HepG2 (cell line): ENCODE results near the gene SYT17. TPM values are rescaled to one million over a fixed set of nuclear protein-coding genes. Genes with fewer than 3 reads are reported as not detected.

ENCODE experiments used
- AFF4 ChIP-seq: sonication (generic); formaldehyde crosslinking; IDR thresholded peaks from 2 replicates; pipeline ENCODE4 v1.4.0; 2020; ENCODE audit warnings: missing genetic modification reagents
- BORCS8-MEF2B ChIP-seq: sonication (generic); formaldehyde crosslinking; IDR thresholded peaks from 2 replicates; pipeline ENCODE4 v1.8.0; 2022; ENCODE audit warnings: mild to moderate bottlenecking, missing genetic modification reagents
- MEIS1 ChIP-seq: sonication (generic); formaldehyde crosslinking; IDR thresholded peaks from 2 replicates; pipeline ENCODE4 v1.9.0; 2021; ENCODE audit warnings: mild to moderate bottlenecking, missing genetic modification reagents, moderate library complexity, borderline replicate concordance
- MLLT10 ChIP-seq: sonication (generic); formaldehyde crosslinking; IDR thresholded peaks from 2 replicates; pipeline ENCODE4 v1.4.0; 2020; ENCODE audit warnings: missing genetic modification reagents
- MYC ChIP-seq: sonication (generic); formaldehyde crosslinking; IDR thresholded peaks from 2 replicates; pipeline ENCODE4 v1.9.0; 2021; ENCODE audit warnings: missing genetic modification reagents, borderline replicate concordance
- MYNN ChIP-seq: sonication (generic); formaldehyde crosslinking; IDR thresholded peaks from 2 replicates; pipeline ENCODE4 v1.4.0; 2020; ENCODE audit warnings: mild to moderate bottlenecking, low read depth, missing genetic modification reagents
- RNF219 ChIP-seq: sonication (generic); formaldehyde crosslinking; IDR thresholded peaks from 2 replicates; pipeline ENCODE4 v1.5.0; 2020; ENCODE audit warnings: mild to moderate bottlenecking, missing genetic modification reagents
- SMAD3 ChIP-seq: sonication (generic); formaldehyde crosslinking; IDR thresholded peaks from 2 replicates; pipeline ENCODE4 v1.4.0; 2020; ENCODE audit warnings: missing genetic modification reagents
- SOX6 ChIP-seq, 2 experiments: fragments of 450-650 bp in 1 of 2; sonication (generic) in 1 of 2; formaldehyde crosslinking in 1 of 2; IDR thresholded peaks; 2 replicates each; pipeline versions ENCODE4 v1.4.0 to v1.6.1; 2017 to 2020; ENCODE audit warnings: antibody characterized with exemption in 1 of 2, mild to moderate bottlenecking in 1 of 2, missing genetic modification reagents in 1 of 2
- ZNF274 ChIP-seq: sonication (generic); formaldehyde crosslinking; IDR thresholded peaks from 2 replicates; pipeline ENCODE4 v1.5.1; 2020; ENCODE audit warnings: mild to moderate bottlenecking, missing genetic modification reagents
- ZNF484 ChIP-seq: sonication (generic); formaldehyde crosslinking; IDR thresholded peaks from 2 replicates; pipeline ENCODE4 v1.5.1; 2020; ENCODE audit warnings: mild to moderate bottlenecking, low read depth, missing genetic modification reagents, borderline replicate concordance
- ZNF713 ChIP-seq: sonication (generic); formaldehyde crosslinking; IDR thresholded peaks from 2 replicates; pipeline ENCODE4 v1.4.0; 2020; ENCODE audit warnings: mild to moderate bottlenecking, missing genetic modification reagents
- ZNF790 ChIP-seq: sonication (generic); formaldehyde crosslinking; IDR thresholded peaks from 2 replicates; pipeline ENCODE4 v1.8.0; 2022; ENCODE audit warnings: missing genetic modification reagents, mild to moderate bottlenecking, borderline replicate concordance
- ZNF883 ChIP-seq: sonication (generic); formaldehyde crosslinking; IDR thresholded peaks from 2 replicates; pipeline ENCODE4 v1.5.1; 2020; ENCODE audit warnings: mild to moderate bottlenecking, missing genetic modification reagents; ENCODE audit errors: not compliant biosample characterization
- polyA plus RNA-seq, 8 experiments: library from polyadenylated mRNA; depleted of rRNA in 3 of 8; stranded (reverse) in 7 of 8; unstranded in 1 of 8; fragments of >200 nt; fragmentation: Illumina TruSeq in 4 of 8; extraction: Trizol in 4 of 8; gene quantifications; 2 replicates each; pipeline versions ENCODE4 v1.2.1 to v1.2.3, GENCODE V29; 2011 to 2016; ENCODE audit warnings: low read depth in 4 of 8, missing spikeins in 1 of 8, mixed read lengths in 1 of 8; ENCODE audit not compliant: insufficient read depth in 1 of 8
- total RNA-seq, 5 experiments: library from RNA; depleted of rRNA; stranded (reverse); fragments of >200 nt; fragmentation: Illumina TruSeq; extraction: Trizol; gene quantifications; 2 replicates each; pipeline ENCODE4 v1.2.3, GENCODE V29; 2016; ENCODE audit warnings: low read depth in 1 of 5
- TF ChIP-seq, protein P1 (sequence below): sonication (generic); formaldehyde crosslinking; IDR thresholded peaks from 2 replicates; pipeline ENCODE4 v1.9.0; 2022; ENCODE audit warnings: low read depth, missing genetic modification reagents
- TF ChIP-seq, protein P2 (sequence below): sonication (generic); formaldehyde crosslinking; IDR thresholded peaks from 2 replicates; pipeline ENCODE4 v1.8.0; 2023; ENCODE audit warnings: mild to moderate bottlenecking, missing genetic modification reagents

SYT17 gene
- total and polyA plus RNA-seq, 2 of the 13 experiments (the other 11 are each of a cell fraction or from before 2014, with no cell fraction given), result 0.44 TPM; not detected in 1

DNA sequence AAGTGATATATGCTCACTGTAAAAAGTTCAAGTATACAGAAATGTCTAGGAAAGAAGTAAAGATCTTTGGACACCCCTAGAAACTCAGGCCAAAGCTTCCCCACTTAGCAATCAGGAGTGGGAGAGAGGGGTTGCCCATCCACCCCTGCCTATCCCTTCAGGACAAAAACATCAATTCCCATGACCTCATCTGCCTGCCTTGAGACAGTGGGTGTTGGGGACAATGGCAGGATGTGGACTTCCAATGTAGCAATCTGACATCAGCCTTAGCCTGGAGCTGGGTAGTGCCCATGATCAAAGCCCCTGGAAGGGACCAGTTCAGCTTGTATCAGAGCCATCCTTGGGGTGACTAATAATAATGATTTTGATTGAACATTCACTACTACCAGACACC is 36.2 kb upstream of the SYT17 start (continued):
- no peak for TF ChIP-seq RNF219 (CRISPR knock-in tag)
- TF ChIP-seq ZNF484 (CRISPR knock-in tag), result no peak
- no peak for TF ChIP-seq SMAD3
- TF ChIP-seq ZNF790 (CRISPR knock-in tag), result 0 out of 2 replicates have a peak, but pooled peaks have one; percentile 28
- TF ChIP-seq, protein P1, sequence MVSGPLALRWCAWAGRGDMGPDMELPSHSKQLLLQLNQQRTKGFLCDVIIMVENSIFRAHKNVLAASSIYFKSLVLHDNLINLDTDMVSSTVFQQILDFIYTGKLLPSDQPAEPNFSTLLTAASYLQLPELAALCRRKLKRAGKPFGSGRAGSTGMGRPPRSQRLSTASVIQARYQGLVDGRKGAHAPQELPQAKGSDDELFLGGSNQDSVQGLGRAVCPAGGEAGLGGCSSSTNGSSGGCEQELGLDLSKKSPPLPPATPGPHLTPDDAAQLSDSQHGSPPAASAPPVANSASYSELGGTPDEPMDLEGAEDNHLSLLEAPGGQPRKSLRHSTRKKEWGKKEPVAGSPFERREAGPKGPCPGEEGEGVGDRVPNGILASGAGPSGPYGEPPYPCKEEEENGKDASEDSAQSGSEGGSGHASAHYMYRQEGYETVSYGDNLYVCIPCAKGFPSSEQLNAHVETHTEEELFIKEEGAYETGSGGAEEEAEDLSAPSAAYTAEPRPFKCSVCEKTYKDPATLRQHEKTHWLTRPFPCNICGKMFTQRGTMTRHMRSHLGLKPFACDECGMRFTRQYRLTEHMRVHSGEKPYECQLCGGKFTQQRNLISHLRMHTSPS (CRISPR knock-in tag), result no peak
- no peak for TF ChIP-seq ZNF883 (CRISPR knock-in tag)
- no peak for TF ChIP-seq MLLT10 (CRISPR knock-in tag)
- TF ChIP-seq, protein P2, sequence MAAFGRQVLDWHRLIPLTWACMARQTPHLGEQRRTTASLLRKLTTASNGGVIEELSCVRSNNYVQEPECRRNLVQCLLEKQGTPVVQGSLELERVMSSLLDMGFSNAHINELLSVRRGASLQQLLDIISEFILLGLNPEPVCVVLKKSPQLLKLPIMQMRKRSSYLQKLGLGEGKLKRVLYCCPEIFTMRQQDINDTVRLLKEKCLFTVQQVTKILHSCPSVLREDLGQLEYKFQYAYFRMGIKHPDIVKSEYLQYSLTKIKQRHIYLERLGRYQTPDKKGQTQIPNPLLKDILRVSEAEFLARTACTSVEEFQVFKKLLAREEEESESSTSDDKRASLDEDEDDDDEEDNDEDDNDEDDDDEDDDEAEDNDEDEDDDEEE (CRISPR knock-in tag), result no peak
- TF ChIP-seq MYNN (CRISPR knock-in tag), result no peak
- TF ChIP-seq SOX6 (IDR thresholded peaks at IDR 0.05), result no peak
- TF ChIP-seq SOX6 (CRISPR knock-in tag; IDR thresholded peaks at IDR 0.05), result 0 out of 2 replicates have a peak, but pooled peaks have one; percentile 29
- TF ChIP-seq BORCS8-MEF2B (CRISPR knock-in tag), result no peak
- TF ChIP-seq MYC, result no peak
- TF ChIP-seq ZNF274, result no peak
- TF ChIP-seq ZNF713 (CRISPR knock-in tag), result peak; percentile 77; the same call in 1 of the 2 replicates
- TF ChIP-seq AFF4, result no peak
- no peak for TF ChIP-seq MEIS1 (CRISPR knock-in tag)
- TF ChIP-seq, all 625 proteins: peak for 3
